ENCODE measurements around the gene CDH2.

The CDH2 gene

DNA sequence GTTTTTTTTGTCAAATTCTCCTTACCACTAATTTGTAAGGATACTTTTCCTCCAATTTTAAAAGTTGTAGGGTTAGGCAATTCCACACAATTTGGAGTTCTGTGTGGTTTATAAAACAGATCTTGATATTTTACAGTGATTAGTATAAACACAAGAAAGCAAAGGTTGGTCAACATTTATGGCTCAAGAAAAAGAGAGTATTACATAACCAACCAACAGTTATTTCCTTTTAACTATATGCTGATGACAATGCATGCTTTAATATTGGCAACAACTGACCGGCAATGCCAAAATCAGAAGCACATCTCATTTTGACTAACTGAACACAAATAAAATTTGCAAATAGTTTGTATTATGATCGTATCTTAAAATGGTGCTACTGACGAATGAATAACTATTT lies 137.2 kb downstream of the CDH2 start:
- no peak for DNase-seq

DNA sequence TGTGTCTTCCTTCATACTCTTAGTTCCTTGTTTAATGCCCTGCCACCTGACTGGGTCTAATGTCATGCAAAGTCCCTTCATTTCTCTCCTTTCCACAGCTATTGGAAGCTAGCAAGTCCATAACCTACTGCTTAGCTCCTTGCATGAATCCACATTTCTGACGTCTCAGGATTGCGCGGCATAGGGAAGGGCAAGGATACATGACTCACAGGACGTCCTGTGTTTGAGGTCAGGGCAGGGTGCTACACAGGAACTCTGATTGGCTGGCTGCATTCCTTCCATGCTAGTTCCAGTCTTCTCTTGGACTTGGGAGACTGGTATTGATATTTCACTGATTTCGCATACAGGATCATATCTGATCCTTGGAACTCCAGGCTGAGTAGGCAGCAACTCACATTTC lies 137.9 kb downstream of the CDH2 start:
- DNase-seq, result no peak

DNA sequence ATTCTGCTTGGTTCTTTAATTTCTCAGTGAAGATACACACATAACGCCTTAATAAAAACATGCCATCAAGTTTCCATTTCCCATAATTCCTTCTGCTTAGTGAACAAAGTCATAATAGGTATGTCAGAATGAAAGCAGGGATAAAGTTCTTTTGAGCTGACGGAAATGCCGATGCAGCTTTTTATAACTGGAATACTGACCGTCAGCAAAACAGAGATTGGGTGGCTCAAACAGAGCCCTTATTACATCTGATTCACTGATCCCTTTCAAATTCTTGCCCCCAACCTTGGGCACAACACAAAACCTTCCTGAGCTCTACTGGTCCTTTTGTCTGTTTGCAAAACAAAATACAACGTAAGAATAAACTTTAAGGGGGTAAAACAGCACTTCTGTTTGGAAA lies 140.4 kb downstream of the CDH2 start:
- no peak for DNase-seq

DNA sequence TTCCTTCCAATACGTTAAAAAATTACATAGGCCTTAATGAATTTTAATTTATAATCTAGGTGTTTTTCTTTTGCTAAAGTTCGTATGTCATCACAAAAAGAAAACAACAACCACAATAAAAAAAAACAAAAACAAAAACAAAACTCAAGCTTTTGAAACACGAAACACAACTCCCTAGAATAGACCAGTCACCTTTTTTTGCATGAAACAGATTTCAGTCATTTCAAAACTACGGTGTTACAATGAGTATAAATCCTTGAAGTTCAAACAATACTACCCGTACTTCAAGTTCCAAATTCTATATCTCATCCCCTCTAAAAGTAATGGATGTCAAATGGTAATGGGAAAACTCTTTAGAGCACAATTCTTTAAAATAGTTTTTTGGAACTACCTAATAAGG lies 142.4 kb downstream of the CDH2 start:
- DNase-seq, result no peak

DNA sequence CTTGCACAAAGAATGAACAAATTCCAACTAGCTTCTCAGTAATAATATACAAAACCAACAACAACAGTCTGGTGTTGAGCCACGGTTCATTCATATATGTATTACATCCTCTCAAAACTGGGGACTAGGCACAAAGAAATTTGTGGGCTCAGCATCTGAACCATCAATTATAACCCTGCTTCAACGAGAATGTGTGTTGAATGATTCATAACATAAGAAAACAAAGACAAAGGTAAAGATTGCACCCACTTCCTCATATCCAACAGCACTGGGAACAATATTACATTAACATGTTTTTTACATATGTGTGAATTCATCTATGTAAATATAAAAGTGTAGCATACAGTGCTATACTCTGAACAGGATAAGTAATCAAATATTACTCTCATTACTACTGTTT lies 144.8 kb downstream of the CDH2 start:
- DNase-seq, result no peak

DNA sequence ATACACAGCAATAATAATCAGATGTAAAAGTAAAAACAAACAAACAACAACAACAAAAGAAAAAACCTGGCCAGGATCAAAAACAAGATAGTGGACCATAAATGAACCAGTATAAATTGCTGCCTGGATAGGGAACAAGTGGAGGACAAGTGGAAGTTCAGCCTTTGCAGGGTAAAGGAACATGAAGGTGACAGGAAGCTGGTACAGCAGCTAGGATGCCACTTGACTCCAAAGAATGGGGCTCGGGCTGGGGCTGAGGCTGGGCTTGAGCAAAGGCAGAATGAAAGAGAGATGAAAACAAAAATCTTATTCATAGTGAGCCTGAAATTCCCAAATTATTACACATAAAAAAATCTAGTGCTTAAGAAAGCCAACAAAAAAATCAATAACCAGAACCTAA lies 146.5 kb downstream of the CDH2 start:
- no peak for DNase-seq

DNA sequence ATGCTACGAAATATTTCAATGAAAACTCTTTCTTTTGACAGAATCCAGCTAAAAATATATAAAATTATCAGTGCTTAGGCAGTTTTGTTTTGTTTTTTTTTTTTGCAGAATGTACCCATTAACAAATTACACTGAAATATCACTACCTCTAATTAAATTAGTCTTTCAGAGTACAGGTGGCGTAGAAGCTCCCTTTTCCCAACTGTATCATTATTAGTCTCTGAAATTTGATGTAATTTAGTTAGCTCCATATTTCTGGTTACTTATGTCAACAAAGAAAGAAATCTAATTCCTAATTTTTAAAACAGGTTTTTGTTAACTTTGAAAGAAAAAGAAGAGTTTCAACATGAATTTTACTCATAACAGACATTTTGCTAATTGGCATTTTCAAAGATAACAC lies 149.2 kb downstream of the CDH2 start:
- DNase-seq, result no peak

DNA sequence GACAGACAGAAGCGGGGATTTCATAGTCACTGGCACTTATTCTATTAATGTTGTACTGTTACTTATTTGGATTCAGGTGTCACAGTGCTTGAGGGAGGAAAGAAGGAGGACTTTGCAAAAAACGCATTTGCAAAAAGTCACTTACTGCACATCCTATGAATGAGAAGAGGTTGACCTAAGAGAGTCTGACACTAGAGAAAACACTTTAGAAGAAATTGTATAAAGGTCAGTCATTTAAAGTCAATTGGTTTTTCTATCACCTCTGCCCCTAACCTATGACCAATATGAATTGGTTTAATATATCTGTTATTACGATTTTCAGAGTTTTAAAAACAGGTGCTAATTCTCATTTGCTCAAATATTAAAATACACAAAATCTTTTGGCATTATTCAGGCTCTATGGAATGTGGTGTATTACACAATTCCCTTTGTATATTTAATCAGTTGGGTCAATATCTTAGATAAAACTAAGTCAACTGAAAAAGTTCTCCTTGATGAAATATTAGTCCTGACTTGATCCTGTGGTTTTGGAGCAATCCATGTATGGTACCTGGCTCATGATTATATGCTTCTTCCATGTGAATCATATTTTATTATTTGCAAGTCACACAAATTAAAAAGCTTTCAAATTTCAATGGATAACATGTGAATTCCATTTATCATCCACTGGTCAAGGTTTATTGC lies 157.4 kb downstream of the CDH2 start:
- no peak for DNase-seq

DNA sequence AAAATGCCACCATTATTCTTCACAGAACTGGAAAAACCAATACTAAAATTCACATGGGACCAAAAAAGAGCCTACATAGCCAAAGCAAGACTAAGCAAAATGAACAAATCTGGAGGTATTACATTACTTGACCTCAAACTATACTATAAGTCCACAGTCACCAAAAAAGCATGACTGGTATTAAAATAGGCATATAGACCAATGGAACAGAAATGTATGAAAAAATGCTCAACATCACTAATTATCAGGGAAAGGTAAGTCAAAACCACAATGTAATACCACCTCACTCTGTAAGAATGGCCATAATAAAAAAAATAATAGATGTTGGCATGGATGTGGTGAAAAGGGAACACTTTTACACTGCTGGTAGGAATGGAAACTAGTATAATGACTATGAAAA lies 158.6 kb downstream of the CDH2 start:
- DNase-seq, result no peak

DNA sequence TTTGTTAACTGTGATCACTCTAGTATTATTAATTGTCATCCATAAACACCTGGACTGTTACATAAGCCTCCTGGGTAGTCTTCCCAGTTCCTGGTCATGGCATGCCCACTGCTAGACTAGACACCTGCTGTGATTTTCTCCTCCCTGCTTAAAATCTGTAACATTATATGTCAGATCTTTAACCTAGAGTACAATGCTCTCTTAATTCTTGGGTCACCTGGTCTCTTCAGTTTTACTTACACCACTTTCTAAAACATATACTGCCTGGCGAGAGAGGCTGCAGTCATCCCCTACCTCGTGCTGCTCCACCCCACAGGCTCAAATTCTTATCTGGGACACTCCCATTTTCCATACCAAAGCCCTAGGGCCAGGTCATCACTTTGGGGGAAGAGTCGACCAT lies 161.3 kb downstream of the CDH2 start:
- DNase-seq, result no peak

DNA sequence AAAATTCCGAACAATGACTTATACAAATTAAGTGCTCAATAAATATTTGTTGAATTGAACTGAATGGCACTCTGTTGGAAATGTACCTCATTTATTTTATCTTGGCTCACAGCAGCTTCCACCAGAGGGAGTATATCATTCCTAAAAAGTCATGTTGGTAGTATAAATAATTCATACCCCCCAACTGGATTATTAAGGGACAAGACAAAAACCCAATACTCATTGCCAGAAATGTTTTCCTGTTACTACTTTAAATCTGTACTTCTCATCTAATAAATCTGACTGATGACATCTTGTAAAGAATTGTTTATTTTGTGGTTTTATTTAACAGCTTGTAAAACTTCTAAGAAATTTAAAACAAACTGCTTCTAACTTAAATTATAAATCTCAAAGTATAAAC lies 163.9 kb downstream of the CDH2 start:
- DNase-seq, result no peak

DNA sequence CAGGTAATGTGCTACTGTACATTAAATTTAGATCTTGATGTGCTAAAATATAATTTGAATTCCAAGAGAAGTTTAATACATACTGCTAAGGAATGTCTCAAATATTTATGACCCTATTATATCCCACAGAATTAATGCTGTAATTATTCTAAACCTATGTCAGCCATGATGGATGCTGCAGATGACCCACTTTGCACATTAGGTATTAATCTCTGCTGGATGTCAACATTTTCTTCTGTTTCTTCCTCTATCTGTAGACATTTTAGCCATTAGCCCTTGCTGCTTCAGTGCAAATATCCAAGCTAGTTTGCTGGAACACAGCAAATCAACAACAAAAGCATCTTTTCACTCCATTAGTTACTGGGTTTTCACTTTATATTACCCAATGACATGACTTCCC lies 164.6 kb downstream of the CDH2 start:
- no peak for DNase-seq

DNA sequence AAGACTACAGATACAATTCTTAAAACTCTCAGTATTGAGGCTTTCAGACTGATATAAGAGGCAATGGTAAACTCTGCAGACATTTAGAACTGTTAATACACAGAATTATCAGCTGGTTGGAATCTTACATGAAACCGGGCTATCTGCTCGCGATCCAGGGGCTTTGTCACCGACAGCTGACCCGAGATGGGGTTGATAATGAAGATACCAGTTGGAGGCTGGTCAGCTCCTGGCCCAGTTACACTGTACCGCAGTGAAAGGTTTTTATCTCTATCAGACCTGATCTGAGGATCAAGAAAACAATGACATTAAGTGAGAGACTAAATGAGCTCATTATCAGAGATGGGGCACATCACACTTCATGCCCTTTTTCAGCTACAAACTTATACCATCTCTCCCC lies 167.3 kb downstream of the CDH2 start:
- no peak for DNase-seq

DNA sequence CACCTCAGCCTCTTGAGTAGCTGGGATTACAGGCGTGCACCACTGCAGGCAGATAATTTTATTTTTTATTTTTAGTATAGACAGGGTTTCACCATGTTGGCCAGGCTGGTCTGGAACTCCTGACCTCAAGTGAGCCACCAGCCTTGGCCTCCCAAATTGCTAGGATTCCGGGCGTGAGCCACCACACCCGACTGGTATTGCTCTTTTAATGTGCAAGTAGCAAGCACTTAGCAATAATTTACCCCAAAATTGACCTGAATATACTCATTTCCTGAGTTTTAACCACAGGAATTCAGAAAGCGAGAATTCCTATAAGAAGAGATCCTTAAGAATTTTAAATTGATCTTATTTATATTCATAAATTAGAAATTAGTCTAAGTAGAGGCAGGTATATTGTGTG lies 169.1 kb downstream of the CDH2 start:
- no peak for DNase-seq

DNA sequence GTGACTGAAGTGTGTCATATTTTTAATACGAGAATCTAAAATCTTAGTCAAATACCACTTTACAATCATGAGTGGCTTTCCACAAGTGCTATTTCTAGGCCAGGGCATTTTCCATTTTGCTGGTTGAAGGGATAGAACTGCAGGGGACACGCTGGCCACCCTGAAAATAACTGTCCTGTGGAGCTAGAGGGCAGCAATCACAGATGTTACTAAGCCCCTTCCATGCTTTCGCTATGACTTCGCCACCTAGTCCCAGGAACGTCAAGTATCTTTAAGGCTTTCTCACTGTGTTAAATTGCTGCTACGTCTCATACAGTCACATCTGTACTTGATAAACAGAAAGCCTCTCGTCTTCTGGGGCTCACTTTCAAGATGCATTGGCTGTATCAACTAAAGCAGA lies 171.8 kb downstream of the CDH2 start:
- DNase-seq, result no peak

DNA sequence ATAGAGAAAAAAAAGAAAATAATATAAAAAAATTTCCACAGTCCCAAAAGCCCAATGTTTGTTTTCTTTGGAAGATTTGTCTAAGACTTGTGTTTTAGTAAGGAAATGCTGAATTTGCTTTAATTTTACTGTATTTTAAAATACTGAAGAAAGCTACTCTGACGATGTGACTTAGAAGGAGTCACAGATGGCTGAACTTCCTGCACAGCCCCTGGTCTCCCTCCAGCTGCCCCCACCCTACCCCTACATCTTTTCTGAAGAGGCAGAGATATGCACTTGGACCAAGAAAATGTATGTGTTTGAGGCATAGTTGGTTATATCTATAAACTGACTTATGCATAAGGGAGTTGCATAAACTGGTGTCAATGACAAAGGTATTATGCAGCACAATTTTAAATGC lies 172.3 kb downstream of the CDH2 start:
- DNase-seq, result no peak

DNA sequence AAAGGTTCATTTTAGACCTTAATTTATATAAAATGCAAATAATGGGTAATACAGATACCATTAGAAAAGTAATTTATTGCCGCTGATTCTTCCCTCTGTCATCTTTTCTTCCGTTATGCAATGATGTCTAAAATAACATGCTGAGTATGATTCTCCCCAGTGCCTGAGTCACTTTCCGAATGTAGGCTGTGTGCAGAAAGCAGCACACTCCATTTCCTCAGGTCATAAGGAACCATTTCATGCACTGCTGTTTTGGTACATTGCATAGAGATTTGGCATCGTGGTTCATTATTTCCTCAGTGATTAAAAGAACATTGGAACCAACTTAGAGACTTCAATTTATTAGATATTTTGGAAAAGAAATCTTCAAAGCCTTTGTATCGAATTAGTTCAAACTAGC lies 173.5 kb downstream of the CDH2 start:
- no peak for DNase-seq

DNA sequence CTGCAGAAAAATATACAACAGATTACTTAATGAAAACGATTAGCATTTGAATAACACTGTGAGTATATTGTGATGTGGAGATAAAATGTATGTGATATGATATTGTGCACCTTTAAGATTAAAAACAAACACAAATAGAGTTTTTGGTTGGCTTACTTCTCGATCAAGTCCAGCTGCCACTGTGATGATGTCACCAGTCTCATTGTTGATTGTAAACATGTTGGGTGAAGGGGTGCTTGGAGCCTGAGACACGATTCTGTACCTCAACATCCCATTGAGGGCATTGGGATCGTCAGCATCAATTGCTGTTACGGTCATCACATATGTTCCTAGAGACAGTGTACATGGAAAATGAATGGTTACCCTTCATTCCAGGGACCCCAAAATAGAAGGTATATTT lies 174.1 kb downstream of the CDH2 start:
- DNase-seq, result no peak

DNA sequence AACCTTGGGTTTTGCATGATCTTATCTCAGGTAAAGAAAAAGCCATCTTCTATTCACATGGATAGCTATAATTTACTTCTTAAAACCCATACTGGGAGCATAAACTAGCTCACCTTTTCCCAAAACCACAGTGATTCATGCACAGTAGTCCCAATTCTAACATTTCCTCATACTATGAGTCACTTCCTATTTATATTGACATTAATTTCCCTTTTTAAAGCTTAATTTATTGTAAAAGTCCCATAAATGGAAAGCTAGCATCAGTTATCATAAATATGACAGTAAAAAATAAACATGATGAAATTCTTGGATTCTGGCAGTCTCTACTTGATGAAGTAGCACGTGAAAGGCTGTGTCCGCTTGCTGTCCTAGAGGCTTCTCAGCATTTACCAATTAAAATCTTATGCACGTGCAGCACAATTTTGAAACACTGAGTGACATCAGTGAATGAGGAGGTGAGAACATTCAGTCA lies 180.1 kb downstream of the CDH2 start:
- no peak for DNase-seq

DNA sequence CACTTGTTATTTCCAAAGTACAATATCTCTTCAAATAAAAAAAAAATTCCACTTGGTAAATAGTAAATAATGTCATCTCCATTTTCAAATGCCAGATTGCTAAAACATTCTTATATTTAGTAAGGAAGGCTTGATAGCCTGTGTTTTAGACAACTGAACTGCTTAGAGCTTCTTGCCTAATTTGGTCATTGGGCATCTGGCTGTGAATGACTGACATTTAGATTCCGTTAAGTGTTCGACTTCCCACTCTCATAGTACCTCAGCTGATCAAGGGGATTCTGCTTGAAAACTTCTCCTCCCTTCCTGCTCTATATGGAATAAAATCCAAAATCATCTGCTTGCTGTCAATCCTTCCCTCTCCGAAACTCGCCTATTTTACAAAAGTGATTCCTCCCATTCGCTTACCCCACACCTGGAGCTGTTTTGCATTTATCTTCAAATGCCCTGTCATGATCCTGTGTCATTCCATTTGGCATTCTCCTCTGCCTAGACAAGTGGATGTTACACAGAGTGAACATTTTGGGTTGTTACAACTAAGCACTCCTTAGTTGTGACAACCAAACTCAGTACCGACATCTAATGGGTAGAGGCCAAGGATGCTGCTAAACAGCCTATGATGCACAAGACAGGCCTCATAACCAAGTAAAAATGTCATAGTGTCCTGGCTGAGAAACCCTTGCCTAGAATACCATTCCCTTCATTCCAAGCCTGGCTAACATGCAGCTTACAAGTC lies 181.0 kb downstream of the CDH2 start:
- no peak for DNase-seq

DNA sequence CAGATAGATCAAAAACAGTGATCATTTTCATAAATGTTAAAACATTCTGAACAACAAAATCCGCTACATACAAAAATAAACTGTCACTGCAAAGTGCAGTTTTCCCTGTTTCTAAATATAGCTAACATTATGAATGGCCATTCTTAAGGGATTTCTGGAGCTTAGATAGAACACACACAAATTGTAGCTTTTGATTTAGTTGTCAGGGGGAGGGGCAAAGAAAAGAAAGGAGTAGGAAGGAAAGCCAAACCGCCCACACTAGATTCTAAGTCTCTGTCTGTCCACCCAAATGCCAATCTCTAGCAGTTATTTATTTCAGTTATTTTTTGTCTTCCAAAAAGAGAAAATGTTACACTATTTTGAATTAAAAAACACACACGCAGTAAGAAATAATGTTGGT lies 182.4 kb downstream of the CDH2 start:
- no peak for DNase-seq

DNA sequence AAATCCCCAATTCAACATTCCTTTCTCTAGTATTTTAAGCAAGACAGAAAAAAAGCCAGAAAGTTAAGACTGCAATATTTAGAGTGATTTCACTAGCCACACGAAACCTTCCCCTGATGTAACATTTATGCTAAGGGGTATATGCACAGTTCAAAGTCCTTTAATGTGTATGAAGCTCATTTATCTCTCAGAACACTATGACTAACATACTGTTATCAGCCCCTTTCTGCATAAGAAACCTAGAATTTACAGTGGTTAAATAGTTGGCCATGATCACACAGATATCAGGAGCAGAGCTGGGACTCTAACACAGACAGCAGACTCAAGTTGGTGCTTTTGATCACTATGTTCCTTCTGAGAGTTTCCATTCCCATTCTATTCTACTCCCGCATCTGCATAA lies 185.5 kb downstream of the CDH2 start:
- no peak for DNase-seq

DNA sequence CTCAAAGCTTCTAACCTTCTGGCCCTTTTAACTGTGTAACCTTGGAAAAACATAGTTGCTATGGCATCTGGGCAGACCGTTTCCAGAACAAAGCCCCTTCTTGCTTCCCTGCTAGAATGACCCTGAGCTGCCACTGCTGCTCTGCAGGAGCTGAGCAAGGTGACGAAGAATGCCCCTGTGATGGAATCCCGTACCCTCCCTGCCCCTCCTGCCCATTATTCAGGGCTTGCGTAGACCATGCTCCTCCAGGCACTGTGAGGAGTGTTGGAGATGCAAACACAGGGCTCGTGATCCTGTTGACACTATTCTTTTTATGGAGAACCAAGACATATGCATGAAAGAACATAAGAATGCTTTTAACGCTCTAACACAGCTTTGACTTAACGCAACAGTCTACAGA lies 191.1 kb downstream of the CDH2 start:
- no peak for DNase-seq

DNA sequence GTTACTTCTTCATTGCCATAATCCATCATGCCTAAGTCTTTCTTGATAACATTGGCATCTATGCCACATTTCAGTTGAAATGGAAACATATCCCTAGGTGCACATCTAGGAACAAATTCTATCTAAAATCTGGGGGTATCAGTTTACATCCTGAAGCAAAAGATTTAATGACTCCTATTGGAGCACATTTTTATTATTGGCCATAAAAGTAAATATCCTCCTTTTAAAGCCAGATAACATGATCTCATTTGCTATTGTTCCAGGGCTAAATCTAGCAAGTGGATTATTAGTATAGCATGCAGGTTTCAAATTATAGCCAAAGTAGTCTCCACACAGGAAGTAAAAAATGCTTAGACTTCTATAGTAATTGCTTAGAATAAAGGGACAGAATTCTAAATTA lies 193.2 kb downstream of the CDH2 start:
- no peak for DNase-seq

DNA sequence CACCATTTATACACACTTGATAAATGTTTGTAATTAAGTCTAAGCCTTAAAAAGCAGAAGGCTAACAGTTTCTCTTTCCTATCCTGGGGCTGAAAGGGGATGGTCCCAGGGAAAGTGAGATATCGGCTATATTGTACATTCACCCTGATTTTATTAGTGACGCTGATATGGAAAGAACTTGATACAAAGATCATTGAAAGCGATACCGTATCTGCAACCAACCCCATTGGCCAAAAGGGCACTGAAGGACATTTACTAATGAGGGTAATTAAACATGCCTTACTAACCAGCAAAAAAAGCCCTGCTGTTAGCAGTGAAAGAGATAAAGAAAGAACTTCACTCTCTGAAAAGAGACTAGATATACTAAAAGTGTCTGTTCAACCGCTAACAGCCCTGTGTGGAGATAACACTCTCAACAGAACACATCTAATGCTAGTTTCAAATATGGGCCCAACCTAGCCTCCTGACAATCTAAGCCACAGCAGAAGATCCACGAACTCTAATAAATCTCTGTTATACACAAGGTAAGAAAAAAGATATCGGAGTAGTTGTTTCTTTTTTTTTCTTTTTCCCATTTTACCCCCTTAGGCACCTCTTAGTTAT lies 200.0 kb downstream of the CDH2 start:
- DNase-seq, result no peak
